T-helper 22 cell (primary cell): Measurements from ENCODE around the gene PLA2G4B.

ENCODE experiments used
- DNase-seq: peaks from one replicate; pipeline ENCODE4 v3.0.0-alpha.2; 2020; ENCODE audit warnings: low read depth

PLA2G4B gene

GRCh38 chr15:41872166-41872747, 33.6 kb downstream of the PLA2G4B start:
- no peak for DNase-seq

DNA sequence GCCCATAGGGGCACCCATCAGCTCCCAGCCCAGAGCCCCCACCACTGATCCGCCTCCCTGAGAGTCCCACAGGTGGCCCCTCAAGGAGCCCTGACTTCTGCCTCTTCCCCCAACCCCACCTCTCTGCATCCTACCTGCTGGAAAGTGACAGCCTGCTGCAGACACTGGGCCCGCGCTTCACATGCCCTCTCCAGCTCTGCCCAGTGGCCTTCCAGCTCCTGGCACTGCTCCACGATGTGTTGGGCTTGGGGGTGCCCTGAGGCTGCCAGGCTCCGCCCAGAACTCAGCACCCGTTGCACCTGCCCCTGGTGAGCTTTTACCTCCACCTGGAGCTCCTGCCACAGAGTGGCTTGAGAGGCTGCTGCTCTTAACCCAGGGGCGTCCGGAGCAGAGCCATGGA, 35.1 kb downstream of the PLA2G4B start:
- no peak for DNase-seq

- DNase-seq = no peak
Measured at GRCh38 chr15:41874736-41875135, 36.1 kb downstream of the PLA2G4B start.

- DNase-seq = no peak
Measured at GRCh38 chr15:41876007-41876406, 37.4 kb downstream of the PLA2G4B start.

DNA sequence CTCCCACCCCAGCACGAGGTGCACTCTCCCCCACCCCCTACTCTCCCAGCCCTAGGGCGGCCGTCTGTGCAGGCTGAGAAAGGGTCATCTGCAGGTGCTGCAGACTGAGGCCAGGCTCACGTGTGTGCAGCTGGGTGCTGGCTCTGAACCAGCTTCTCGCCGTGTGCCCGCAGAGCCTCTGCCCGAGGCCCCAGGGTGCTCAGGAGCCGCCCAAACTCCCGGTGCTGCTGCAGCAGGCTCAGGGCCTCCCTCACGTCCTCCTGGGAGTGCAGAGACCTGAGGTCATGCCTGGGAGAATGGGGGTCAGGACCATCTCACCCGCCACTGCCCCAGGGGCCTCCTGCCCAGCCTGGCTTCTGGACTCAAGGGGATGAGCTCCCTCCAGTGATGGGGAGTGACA, 38.0 kb downstream of the PLA2G4B start:
- no peak for DNase-seq

DNA sequence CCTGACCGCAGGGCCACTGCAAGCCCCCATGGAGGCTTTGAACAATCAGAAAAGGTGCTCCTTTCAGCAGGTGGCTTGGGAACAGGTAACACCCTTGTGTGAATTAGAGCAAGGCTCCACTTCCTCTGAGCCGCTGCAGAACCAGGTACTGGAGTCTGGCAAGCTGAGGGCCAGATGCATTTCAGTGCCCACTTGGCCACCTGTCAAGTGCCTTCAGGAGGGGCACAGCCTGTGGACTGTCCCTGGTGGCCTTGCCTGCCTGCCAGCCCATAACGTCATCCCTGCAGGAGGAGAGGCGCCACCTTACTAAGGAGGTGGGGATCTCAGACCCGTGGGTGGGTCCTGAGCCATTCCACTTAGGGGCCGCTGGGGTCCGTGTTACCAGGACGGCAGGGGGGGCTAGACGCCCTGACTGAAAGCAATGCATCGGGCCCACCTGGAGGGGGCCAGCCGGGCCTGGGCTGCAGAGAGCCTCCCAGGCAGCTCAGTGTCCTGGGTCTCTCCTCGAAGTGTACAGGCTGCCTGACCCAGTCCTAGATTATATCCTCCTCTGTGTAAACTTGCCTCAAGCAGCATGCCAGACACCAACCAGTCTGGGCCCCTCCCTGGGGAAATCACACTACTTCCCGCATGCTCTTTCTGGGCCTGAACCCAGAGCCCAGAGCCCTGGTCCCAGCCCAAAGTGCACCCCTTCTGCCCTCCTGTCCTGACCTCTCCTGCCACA, 39.1 kb downstream of the PLA2G4B start:
- DNase-seq = no peak

GRCh38 chr15:41878355-41878699, 39.7 kb downstream of the PLA2G4B start:
- DNase-seq = no peak

DNA sequence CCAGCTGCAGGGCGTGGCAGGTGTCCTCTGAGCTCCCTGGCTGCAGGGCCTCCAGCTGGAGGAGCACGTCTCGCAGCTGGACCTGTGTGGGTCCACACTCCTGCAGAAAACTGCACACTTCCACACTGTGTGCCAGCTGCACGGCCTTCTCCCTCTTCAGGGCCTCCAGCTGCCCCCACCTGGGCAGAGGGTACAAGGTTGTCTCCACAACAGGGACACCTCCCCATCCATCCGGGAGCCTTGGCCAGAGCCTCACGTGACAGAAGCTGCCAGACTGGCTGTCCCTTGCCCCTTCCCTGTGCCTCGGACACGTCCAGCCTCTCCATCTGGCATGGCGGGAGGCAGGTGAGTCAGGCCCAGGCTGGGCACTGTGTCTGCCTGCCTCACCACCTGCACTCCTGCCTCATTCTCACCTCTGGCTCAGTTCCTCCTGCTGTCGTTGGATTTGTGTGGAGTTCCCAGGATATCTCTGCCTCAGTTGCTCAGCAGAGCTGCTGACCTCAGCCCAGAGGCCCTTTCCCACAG, 40.7 kb downstream of the PLA2G4B start:
- no peak for DNase-seq

DNA sequence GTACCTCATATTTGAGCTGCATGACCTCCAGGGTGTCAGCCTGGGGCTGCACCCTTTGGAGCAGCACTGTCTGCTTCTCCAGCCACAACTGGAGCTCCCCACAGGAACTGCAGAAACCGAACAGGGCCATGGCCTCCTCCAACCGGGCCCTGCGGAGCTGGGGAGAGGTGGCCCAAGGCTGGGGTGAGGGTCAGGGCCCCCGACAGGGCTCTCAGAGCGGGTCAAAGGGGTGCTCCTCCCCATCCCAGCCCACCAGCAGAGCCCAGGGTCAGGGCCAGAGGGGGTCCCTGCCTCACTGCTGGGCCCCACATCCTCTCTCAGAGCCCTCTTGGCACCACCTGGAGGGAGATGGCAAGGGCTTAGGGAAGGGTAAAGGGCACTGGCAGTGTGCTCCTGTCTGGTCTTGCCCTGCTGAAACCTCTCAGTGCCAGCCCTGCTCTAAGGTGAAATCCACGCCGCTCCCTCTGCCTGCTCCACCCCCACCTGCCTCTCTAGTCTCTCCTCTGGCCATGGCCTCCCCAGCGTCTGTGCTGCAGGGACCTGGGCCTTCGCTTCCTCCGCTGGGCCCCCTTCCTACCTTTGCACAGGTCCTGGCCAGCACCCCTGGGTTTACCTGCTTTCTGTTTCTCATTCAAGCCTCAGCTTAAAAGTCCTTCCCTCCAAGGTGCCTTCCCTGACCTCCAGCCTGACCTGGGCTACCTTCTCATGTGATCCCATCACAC, 41.7 kb downstream of the PLA2G4B start:
- no peak for DNase-seq

GRCh38 chr15:41881086-41881485, 42.4 kb downstream of the PLA2G4B start:
- DNase-seq = no peak

- no peak for DNase-seq
Measured at GRCh38 chr15:41881550-41881919, 42.9 kb downstream of the PLA2G4B start.

DNA sequence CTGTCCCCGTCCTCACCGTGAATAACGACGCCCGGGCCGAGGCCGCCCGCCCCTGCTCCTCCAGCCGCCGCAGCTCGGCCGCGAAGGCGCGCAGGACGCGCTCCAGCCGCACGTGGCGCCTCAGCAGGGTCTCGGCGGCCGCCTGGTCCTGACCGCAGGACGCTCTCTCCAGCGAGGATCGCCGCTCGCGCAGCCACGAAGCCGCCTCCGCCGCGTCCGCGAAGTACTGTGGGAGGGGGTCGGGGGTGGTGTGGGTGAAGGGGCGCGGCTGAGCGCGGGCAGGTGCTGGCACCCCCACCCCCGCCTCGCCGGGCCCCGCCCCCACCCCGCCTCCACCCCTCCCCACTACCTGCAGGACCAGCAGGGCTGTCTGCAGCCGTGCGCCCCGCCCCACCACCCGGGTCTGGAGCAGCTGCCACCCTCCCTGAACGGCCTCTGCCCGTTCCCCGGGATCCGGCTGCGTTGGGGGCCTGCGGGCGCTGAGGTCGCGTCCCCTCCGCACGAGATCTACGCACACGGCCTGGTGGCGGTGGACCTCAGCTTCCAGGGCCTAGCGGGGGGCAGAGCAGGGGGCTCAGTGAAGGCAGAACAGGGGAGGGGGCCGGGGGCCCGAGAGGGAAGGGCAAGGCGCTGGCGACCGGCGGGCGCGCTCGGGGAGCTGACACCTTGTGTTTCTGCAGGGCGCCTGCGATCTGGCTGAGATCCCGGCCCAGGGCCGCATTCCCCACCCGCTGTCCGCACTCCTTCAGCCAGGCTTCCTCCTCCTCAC, 43.5 kb downstream of the PLA2G4B start:
- DNase-seq = no peak

DNA sequence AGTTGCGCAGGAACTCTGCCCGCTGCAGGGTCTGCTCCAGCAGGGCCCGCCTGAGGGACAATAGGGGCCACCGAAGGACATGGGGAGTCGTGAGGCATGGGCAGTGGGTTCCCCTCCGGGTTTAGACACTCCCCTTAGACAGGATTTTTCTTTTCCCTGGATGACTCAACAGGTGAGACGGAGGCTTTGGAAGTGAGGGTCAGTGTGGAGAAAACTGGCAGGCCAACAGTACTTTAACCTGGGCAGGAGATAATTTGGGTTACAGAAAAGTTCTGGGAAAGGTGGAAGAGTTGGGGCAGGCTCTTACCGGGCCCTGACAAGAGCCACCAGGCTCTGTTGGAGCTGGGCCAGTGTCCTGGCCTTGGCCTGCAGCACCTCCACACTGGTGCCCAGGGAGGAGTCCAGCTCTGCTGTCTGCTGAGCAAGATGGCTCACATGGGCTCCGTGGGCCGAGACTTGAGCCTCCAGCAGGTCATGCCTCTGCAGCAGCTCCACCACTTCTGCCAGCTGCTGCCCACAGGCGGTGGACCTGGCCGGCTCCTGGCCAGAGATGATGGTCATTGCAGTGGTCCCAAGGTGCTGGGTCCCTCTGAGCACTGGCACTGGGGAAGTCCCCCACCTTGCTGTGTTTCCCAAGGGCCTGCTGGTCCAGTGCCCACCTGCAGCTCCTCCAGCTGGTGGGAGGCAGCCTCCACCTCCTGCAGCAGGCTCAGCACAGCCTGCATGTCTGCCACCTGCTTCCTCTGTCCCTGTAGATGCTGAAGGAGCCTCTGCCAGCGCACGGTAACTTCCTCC, 44.2 kb downstream of the PLA2G4B start:
- DNase-seq = no peak

GRCh38 chr15:41883484-41883825, 44.8 kb downstream of the PLA2G4B start:
- DNase-seq = no peak

- no peak for DNase-seq
Measured at GRCh38 chr15:41884458-41884857, 45.8 kb downstream of the PLA2G4B start.

GRCh38 chr15:41885321-41885720, 46.7 kb downstream of the PLA2G4B start:
- no peak for DNase-seq

DNA sequence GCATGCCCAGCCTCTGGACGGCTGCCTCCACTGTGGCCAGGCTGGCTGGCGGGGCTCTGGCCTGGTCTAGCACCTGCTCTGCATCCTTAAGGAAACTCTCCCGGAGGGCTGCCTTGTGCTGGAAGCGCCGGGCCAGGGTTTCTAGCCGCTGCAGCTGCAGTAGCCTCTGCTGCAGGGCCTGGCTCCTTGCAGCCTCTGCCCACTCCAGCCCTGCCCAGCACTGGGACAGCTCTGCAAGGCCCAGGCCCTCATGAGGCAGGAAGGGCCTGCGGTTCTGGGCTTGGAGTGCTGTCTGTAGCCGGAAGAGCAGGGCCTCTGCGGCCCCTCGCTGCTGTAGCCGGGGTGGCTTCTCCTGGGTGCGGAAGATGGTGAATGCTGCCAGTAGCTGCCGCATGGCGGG, 47.2 kb downstream of the PLA2G4B start:
- no peak for DNase-seq

GRCh38 chr15:41886741-41887140, 48.1 kb downstream of the PLA2G4B start:
- DNase-seq = no peak

- no peak for DNase-seq
Measured at GRCh38 chr15:41887161-41887560, 48.5 kb downstream of the PLA2G4B start.

GRCh38 chr15:41887893-41888292, 49.2 kb downstream of the PLA2G4B start:
- no peak for DNase-seq

DNA sequence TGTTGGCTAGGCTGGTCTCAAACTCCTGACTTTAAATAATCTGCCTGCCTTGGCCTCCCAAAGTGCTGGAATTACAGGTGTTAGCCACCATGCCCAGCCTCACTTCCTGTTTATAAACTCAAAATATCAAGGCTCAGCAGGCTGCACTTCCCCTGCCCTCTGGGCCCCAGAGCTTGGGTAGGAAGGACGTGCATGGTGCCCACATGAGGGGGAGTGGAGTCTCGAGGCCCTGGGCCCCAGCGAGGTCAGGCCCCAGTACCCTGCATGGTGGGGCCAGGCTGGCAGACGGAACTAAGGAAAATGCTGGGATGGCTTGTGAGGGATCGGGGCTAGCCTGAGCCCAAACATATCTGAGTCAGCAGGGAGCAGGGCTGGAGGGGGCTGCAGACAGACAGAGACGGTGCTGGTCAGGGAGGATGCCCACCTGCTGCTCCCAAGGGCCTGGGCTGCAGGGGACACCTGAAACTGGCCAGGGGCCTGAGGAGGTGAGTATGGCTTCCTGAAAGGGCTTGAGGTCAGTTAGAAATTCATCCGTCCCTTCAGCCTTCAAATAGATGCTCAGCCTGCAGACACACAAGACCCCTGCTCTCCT, 50.1 kb downstream of the PLA2G4B start:
- no peak for DNase-seq
